ENCODE data around the gene LIMS2. TPM values are rescaled to one million over a fixed set of nuclear protein-coding genes. Genes with fewer than 3 reads are reported as not detected.

LIMS2 gene
- total RNA-seq, 2 experiments from 2014 or later = 6.1 to 7.0 TPM

DNA sequence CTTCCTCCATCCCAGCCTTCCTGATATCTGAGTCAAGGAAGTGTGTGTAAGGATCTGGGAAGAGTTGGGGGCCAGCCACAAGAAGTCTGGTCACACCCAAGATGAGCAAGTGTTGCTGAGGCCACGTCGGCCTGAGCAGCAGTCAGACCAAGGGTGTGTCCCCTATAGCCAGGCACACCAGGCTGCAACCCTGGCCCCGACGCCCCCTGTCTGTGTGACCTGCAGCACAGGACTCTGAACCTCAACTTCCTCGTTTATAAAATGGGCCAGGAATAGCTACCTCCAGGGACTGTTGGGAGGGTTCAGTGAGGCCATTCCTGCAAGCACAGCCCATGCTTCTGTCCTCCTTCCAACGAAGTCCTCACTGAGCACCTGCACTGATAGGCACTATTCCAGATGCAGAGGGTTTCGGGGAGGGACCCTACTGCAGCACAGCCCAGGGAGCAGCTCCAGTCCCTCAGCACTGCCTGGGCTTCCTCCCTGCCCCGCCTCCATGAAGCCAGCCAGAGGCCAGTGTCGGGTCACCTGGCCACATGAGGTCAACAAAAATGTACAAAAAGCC lies 13.3 kb downstream of the LIMS2 start:
- ChIA-PET CTCF (no interaction called here), POLR2A (no interaction called here)
- no peaks in the 10 kb centered on the region for H3K9me3 Mint-ChIP-seq
- Histone ChIP-seq H3K27ac (ENCODE audit: low read depth in 1 of 2, low read length in 2 of 2) (no peak overlapping the region), H3K36me3 (ENCODE audit: insufficient read depth, low read length) (no peaks in the 10 kb centered on the region), H3K4me1 (ENCODE audit: insufficient read depth, low read length) (peaks cover 2% of the 10 kb centered on the region), H3K27me3 (ENCODE audit: control insufficient read depth in 1 of 2, insufficient read depth in 2 of 2, low read length in 2 of 2) (peaks cover 29 to 38% of the 10 kb centered on the region in 2 experiments), H3K9me3 (ENCODE audit: control insufficient read depth in 1 of 2, insufficient read depth in 1 of 2, low read length in 2 of 2) (peaks cover 0 to 8% of the 10 kb centered on the region in 2 experiments), H3K4me3 (ENCODE audit: low read length) (no peak overlapping the region)
- intact Hi-C loops (cut with DNase I, micrococcal nuclease) = no loop called here
- TF ChIP-seq, protein P1, sequence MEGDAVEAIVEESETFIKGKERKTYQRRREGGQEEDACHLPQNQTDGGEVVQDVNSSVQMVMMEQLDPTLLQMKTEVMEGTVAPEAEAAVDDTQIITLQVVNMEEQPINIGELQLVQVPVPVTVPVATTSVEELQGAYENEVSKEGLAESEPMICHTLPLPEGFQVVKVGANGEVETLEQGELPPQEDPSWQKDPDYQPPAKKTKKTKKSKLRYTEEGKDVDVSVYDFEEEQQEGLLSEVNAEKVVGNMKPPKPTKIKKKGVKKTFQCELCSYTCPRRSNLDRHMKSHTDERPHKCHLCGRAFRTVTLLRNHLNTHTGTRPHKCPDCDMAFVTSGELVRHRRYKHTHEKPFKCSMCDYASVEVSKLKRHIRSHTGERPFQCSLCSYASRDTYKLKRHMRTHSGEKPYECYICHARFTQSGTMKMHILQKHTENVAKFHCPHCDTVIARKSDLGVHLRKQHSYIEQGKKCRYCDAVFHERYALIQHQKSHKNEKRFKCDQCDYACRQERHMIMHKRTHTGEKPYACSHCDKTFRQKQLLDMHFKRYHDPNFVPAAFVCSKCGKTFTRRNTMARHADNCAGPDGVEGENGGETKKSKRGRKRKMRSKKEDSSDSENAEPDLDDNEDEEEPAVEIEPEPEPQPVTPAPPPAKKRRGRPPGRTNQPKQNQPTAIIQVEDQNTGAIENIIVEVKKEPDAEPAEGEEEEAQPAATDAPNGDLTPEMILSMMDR (IDR thresholded peaks at IDR 0.05) = no peak
- peaks cover 63% of the 10 kb centered on the region for H3K27me3 Mint-ChIP-seq
- no peaks in the 10 kb centered on the region for H3K4me1 Mint-ChIP-seq (ENCODE audit: low read depth)
- no peak overlapping the region for H3K4me3 Mint-ChIP-seq
- ATAC-seq (ENCODE audit: poor library complexity) = no peak
- H3K36me3 Mint-ChIP-seq (ENCODE audit: low read depth) = no peaks in the 10 kb centered on the region
- DNase-seq = peak in 1 of 14 experiments; percentile 27
- H3K27ac Mint-ChIP-seq = no peak overlapping the region

DNA sequence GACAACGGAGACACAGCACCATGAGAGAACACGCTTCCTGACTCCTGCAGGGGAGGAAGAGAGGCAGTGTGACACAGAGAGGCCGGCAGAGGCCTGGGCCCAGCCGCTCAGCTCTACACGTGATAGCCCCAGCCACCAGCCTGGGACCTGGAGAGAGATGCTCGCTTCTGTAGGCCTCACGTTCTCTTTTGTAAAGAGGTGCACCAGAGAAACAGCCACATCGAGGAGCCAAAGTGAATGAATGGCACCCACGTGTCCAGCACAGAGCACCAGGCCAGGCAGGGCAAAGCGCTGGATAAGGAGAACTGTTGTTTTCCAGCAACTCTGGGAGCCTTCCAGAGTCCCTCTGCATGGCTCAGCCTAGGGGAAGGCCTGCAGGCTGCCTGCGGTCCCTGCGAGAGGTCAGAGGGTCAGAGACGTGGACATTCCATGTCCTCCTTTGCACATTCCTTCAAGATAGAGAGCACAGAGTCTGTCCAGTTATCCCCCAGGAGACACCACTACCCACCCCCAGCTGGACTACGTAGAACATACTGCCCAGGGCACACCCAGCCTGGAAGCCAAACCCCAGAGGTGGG lies 14.2 kb downstream of the LIMS2 start:
- H3K27ac ChIP-seq (ENCODE audit: low read depth in 1 of 2, low read length in 2 of 2) = no peak overlapping the region
- peaks cover 54% of the 10 kb centered on the region for H3K27me3 Mint-ChIP-seq
- no peak for ATAC-seq (ENCODE audit: poor library complexity)

DNA sequence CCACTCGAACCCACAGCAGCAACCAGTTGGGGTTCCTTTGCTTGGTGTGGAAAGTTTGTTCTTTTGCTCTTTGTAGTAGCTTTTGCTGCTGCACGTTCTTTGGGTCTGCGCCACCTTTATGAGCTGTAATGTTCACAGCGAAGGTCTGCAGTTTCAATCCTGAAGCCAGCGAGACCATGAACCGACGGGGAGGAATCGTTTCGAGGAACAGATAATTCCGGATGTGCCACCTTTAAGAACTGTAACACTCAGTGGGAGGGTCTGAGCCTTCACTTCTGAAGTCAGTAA lies 15.1 kb downstream of the LIMS2 start:
- H3K4me1 Mint-ChIP-seq (ENCODE audit: low read depth) = no peaks in the 10 kb centered on the region
- H3K27me3 Mint-ChIP-seq = peaks cover 45% of the 10 kb centered on the region
- H3K27ac Mint-ChIP-seq = no peak overlapping the region
- Histone ChIP-seq H3K4me1 (ENCODE audit: insufficient read depth, low read length) (peaks cover 2% of the 10 kb centered on the region), H3K36me3 (ENCODE audit: insufficient read depth, low read length) (no peaks in the 10 kb centered on the region), H3K27ac (ENCODE audit: low read depth in 1 of 2, low read length in 2 of 2) (no peak overlapping the region), H3K4me3 (ENCODE audit: low read length) (no peak overlapping the region), H3K27me3 (ENCODE audit: control insufficient read depth in 1 of 2, insufficient read depth in 2 of 2, low read length in 2 of 2) (peaks cover 22% of the 10 kb centered on the region in 2 experiments), H3K9me3 (ENCODE audit: control insufficient read depth in 1 of 2, insufficient read depth in 1 of 2, low read length in 2 of 2) (peaks cover 0 to 8% of the 10 kb centered on the region in 2 experiments)
- H3K4me3 Mint-ChIP-seq = no peak overlapping the region
- POLR2A ChIA-PET = no interaction called here
- no peaks in the 10 kb centered on the region for H3K9me3 Mint-ChIP-seq
- no peak for ATAC-seq (ENCODE audit: poor library complexity)
- DNase-seq = no peak
- CTCF ChIA-PET = no interaction called here
- H3K36me3 Mint-ChIP-seq (ENCODE audit: low read depth) = no peaks in the 10 kb centered on the region
- TF ChIP-seq, protein P1 (IDR thresholded peaks at IDR 0.05) = no peak
- intact Hi-C loops (cut with DNase I, micrococcal nuclease) = no loop called here

More for the DNA sequence above, 14.2 kb downstream of the LIMS2 start:
- no peak overlapping the region for H3K4me3 Mint-ChIP-seq
- H3K27me3 ChIP-seq (ENCODE audit: control insufficient read depth in 1 of 2, insufficient read depth in 2 of 2, low read length in 2 of 2) = peaks cover 25 to 32% of the 10 kb centered on the region in 2 experiments
- H3K36me3 ChIP-seq (ENCODE audit: insufficient read depth, low read length) = no peaks in the 10 kb centered on the region
- peaks cover 2% of the 10 kb centered on the region for H3K4me1 ChIP-seq (ENCODE audit: insufficient read depth, low read length)
- no peak for DNase-seq
- intact Hi-C loops (cut with DNase I, micrococcal nuclease) = no loop called here
- H3K4me3 ChIP-seq (ENCODE audit: low read length) = no peak overlapping the region
- H3K36me3 Mint-ChIP-seq (ENCODE audit: low read depth) = no peaks in the 10 kb centered on the region
- CTCF ChIA-PET = no interaction called here
- H3K27ac Mint-ChIP-seq = no peak overlapping the region
- TF ChIP-seq, protein P1 (IDR thresholded peaks at IDR 0.05) = no peak
- no peaks in the 10 kb centered on the region for H3K9me3 Mint-ChIP-seq
- H3K9me3 ChIP-seq (ENCODE audit: control insufficient read depth in 1 of 2, insufficient read depth in 1 of 2, low read length in 2 of 2) = peaks cover 0 to 8% of the 10 kb centered on the region in 2 experiments
- H3K4me1 Mint-ChIP-seq (ENCODE audit: low read depth) = no peaks in the 10 kb centered on the region
- POLR2A ChIA-PET = no interaction called here
